Natural killer cell (primary cell): ENCODE measurements around the gene EHD4. TPM values are rescaled to one million over a fixed set of nuclear protein-coding genes. Genes with fewer than 3 reads are reported as not detected.

Experiments used
- ATAC-seq, 3 donors: fragments of 150-1000 bp in 2 of 3; fragments of 200-7000 bp in 1 of 3; cut with Tn5 transposase; 1 replicate in 1 of 3; 2 replicates in 2 of 3; pipeline ENCODE4 v1.10.0; 2021; ENCODE audit warnings: mild to moderate bottlenecking in 2 of 3, moderate library complexity in 2 of 3
- DNase-seq, 2 donors: peaks; one replicate each; pipeline versions ENCODE4 v3.0.0 to v3.0.0-alpha.2; 2013 to 2021; ENCODE audit warnings: mixed read lengths in 1 of 2
- H3K27ac ChIP-seq: one replicate; pipeline ENCODE4 v1.5.1; 2013; ENCODE audit warnings: mild to moderate bottlenecking, low read length
- H3K27me3 ChIP-seq: one replicate; pipeline ENCODE4 v1.6.1; 2013; ENCODE audit warnings: low read length; ENCODE audit not compliant: control insufficient read depth, insufficient read depth
- H3K36me3 ChIP-seq: one replicate; pipeline ENCODE4 v1.6.1; 2013; ENCODE audit warnings: low read length; ENCODE audit not compliant: control insufficient read depth, insufficient read depth
- H3K4me1 ChIP-seq: one replicate; pipeline ENCODE4 v1.6.1; 2013; ENCODE audit warnings: low read length; ENCODE audit not compliant: control insufficient read depth, insufficient read depth
- H3K4me3 ChIP-seq: one replicate; pipeline ENCODE4 v1.5.1; 2013; ENCODE audit warnings: low read length
- H3K9me3 ChIP-seq: one replicate; pipeline ENCODE4 v1.6.1; 2013; ENCODE audit warnings: low read length; ENCODE audit not compliant: control insufficient read depth, insufficient read depth
- H3K27ac Mint-ChIP-seq, 2 donors: one replicate each; pipeline ENCODE4 v1.8.0; 2022; ENCODE audit warnings: mild to moderate bottlenecking in 2 of 2, mixed read lengths in 2 of 2, moderate library complexity in 1 of 2
- H3K27me3 Mint-ChIP-seq, 2 donors: one replicate each; pipeline ENCODE4 v1.8.0; 2022; ENCODE audit warnings: low read depth in 2 of 2, mixed read lengths in 2 of 2
- H3K36me3 Mint-ChIP-seq: one replicate; pipeline ENCODE4 v1.8.0; 2022; ENCODE audit warnings: mixed read lengths
- H3K4me1 Mint-ChIP-seq, 2 donors: one replicate each; pipeline ENCODE4 v1.8.0; 2022; ENCODE audit warnings: mixed read lengths in 2 of 2
- H3K4me3 Mint-ChIP-seq: one replicate; pipeline ENCODE4 v1.8.0; 2022; ENCODE audit warnings: mild to moderate bottlenecking, moderate library complexity, mixed read lengths
- H3K9me3 Mint-ChIP-seq, 2 donors: one replicate each; pipeline ENCODE4 v1.8.0; 2022; ENCODE audit warnings: mixed read lengths in 2 of 2
- WGBS: methylation state at CpG from one replicate; pipeline ENCODE4 v1.1.7; 2013; ENCODE audit warnings: missing lambda C conversion rate; ENCODE audit not compliant: insufficient coverage; 5-methylcytosine and 5-hydroxymethylcytosine counted together
- intact Hi-C: fragments of 100-400 bp; cut with micrococcal nuclease; formaldehyde crosslinking; loops from one replicate; pipeline ENCODE4 v1.14.2; 2022
- total RNA-seq, 4 donors: library from RNA; stranded (reverse); fragments of 120-200 nt in 1 of 4; gene quantifications; one replicate each; pipeline versions ENCODE4 v1.2.3 to v1.2.4, GENCODE V29; 2013 to 2022
- TF ChIP-seq, protein P1 (sequence below): fragments of 200-600 bp; IDR thresholded peaks from one replicate; pipeline ENCODE4 v1.8.0; 2022; ENCODE audit warnings: antibody characterized with exemption

EHD4 gene
- total RNA-seq, 3 donors from 2014 or later (not counting 1 experiment from before 2014, with no cell fraction given), result 28.4 to 34.6 (median 31.7) TPM

- H3K27ac Mint-ChIP-seq, result no peak overlapping the region
- intact Hi-C loops, result no loop called here
- Histone ChIP-seq H3K4me3 (no peak overlapping the region), H3K36me3 (no peaks in the 10 kb centered on the region), H3K27ac (no peak overlapping the region), H3K9me3 (no peaks in the 10 kb centered on the region), H3K27me3 (no peaks in the 10 kb centered on the region), H3K4me1 (no peaks in the 10 kb centered on the region)
- no peaks in the 10 kb centered on the region for H3K9me3 Mint-ChIP-seq
- WGBS, result 93% methylated on average over 7 of the region's 7 CpGs
- TF ChIP-seq, protein P1, sequence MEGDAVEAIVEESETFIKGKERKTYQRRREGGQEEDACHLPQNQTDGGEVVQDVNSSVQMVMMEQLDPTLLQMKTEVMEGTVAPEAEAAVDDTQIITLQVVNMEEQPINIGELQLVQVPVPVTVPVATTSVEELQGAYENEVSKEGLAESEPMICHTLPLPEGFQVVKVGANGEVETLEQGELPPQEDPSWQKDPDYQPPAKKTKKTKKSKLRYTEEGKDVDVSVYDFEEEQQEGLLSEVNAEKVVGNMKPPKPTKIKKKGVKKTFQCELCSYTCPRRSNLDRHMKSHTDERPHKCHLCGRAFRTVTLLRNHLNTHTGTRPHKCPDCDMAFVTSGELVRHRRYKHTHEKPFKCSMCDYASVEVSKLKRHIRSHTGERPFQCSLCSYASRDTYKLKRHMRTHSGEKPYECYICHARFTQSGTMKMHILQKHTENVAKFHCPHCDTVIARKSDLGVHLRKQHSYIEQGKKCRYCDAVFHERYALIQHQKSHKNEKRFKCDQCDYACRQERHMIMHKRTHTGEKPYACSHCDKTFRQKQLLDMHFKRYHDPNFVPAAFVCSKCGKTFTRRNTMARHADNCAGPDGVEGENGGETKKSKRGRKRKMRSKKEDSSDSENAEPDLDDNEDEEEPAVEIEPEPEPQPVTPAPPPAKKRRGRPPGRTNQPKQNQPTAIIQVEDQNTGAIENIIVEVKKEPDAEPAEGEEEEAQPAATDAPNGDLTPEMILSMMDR, result no peak
- H3K4me1 Mint-ChIP-seq, result no peaks in the 10 kb centered on the region
- H3K36me3 Mint-ChIP-seq, result no peaks in the 10 kb centered on the region
- DNase-seq, result no peak
- ATAC-seq, result no peak
- no peak overlapping the region for H3K4me3 Mint-ChIP-seq
- peaks cover 0 to 7% of the 10 kb centered on the region in 2 donors for H3K27me3 Mint-ChIP-seq
Observed at GRCh38 chr15:41992803-41993190, 20.4 kb upstream of the EHD4 start.

DNA sequence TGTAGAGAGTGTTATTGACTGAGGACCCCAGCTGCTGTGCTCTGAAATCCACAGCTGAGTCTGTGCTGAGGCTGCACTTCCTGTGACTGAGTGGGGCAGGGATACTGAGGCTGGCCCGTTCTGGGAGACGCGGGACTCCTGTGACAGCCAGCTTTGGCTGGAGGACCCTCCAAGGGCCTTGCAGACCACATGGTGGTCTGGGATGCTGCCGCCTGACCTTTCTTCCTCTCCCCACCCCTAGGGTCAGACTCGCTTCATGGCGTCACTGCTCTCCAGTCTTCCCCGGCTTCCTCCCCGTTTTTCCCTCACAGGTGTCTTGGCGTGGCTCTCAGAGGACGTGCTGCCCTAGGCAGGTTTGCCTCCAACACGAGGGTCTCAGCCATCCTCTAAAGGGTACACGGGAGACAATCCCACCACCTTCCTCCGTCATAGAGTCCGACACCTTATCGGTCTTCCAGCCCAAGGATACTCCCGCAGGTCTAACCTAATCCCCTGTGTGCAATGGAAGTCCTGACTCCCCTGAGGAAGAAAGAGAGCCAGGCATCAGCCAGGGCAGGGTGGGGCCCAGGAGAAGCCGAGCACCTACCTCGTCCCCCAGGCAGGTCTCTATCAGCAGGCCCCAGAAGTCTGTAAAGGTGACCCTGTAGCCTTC lies 19.9 kb upstream of the EHD4 start:
- Mint-ChIP-seq H3K9me3 (no peaks in the 10 kb centered on the region), H3K27me3 (peaks cover 0 to 5% of the 10 kb centered on the region in 2 donors), H3K36me3 (no peaks in the 10 kb centered on the region), H3K4me3 (no peak overlapping the region), H3K27ac (no peak overlapping the region), H3K4me1 (no peaks in the 10 kb centered on the region)
- no peaks in the 10 kb centered on the region for H3K36me3 ChIP-seq
- TF ChIP-seq, protein P1, result no peak
- no peak overlapping the region for H3K27ac ChIP-seq
- H3K27me3 ChIP-seq, result no peaks in the 10 kb centered on the region
- no peak for ATAC-seq
- no peak overlapping the region for H3K4me3 ChIP-seq
- intact Hi-C loops, result no loop called here
- no peaks in the 10 kb centered on the region for H3K4me1 ChIP-seq
- WGBS, result 93% methylated on average over 18 of the region's 18 CpGs
- H3K9me3 ChIP-seq, result no peaks in the 10 kb centered on the region
- no peak for DNase-seq

DNA sequence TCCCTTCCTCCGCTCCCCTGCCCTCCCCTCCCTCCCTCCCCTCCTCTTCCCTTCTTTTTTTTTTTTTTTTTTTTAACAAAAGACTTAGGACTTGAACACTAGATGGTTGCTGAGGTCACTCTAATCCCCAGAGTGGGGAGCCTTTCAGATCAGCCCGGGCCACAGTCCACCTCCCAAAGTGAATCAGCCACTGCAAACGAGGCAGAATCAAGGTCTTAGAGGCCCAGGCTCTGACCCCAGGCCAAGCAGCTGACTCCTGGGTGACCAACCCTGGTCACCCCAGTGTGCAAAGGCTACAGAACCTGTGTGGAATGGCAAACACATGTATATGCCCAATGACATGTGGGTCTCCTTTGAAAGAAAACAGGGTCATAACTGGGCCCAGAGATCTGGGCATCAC lies 18.3 kb upstream of the EHD4 start:
- Histone ChIP-seq H3K36me3 (no peaks in the 10 kb centered on the region), H3K4me1 (no peaks in the 10 kb centered on the region), H3K27ac (no peak overlapping the region), H3K4me3 (no peak overlapping the region), H3K27me3 (no peaks in the 10 kb centered on the region), H3K9me3 (no peaks in the 10 kb centered on the region)
- no peaks in the 10 kb centered on the region for H3K36me3 Mint-ChIP-seq
- TF ChIP-seq, protein P1, result no peak
- no peak overlapping the region for H3K27ac Mint-ChIP-seq
- no peaks in the 10 kb centered on the region for H3K4me1 Mint-ChIP-seq
- H3K4me3 Mint-ChIP-seq, result no peak overlapping the region
- ATAC-seq (no peak), DNase-seq (no peak)
- 85% methylated on average over 3 of the region's 3 CpGs for WGBS
- H3K9me3 Mint-ChIP-seq, result no peaks in the 10 kb centered on the region
- peaks cover 0 to 5% of the 10 kb centered on the region in 2 donors for H3K27me3 Mint-ChIP-seq
- intact Hi-C loops, result no loop called here

DNA sequence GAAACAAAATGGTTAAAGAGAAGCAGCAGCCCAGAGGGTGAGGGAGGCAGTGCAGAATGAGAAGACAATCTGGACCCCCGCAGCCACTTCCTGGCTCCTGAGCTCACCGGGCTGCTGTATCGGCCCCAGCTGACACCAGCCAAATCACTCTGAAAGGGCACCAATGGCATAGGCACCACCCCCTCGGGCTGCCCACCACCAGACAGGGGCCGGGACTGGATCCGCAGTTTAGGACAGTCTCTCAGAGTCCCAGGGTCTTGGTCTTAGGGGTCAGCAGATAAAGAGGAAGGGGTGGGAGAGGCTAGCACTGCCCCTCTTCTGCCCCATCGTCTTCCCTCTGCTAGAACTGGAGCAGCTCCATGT lies 17.9 kb upstream of the EHD4 start:
- Histone ChIP-seq H3K4me3 (no peak overlapping the region), H3K4me1 (no peaks in the 10 kb centered on the region), H3K27me3 (no peaks in the 10 kb centered on the region), H3K27ac (no peak overlapping the region), H3K9me3 (no peaks in the 10 kb centered on the region), H3K36me3 (no peaks in the 10 kb centered on the region)
- no peak overlapping the region for H3K4me3 Mint-ChIP-seq
- H3K36me3 Mint-ChIP-seq, result no peaks in the 10 kb centered on the region
- peaks cover 0 to 5% of the 10 kb centered on the region in 2 donors for H3K27me3 Mint-ChIP-seq
- no peaks in the 10 kb centered on the region for H3K4me1 Mint-ChIP-seq
- TF ChIP-seq, protein P1, result no peak
- DNase-seq, result no peak
- no peaks in the 10 kb centered on the region for H3K9me3 Mint-ChIP-seq
- no peak overlapping the region for H3K27ac Mint-ChIP-seq
- WGBS, result 52% methylated on average over 7 of the region's 7 CpGs
- no peak for ATAC-seq
- intact Hi-C loops, result no loop called here
